Colonic mucosa (tissue), 4 donors: ENCODE results near the gene DGKA. TPM values are rescaled to one million over a fixed set of nuclear protein-coding genes. Genes with fewer than 3 reads are reported as not detected.
"Not testable (repeated sequence)": the region's sequence is repeated elsewhere in the genome, so short reads cannot be mapped to it uniquely, and the experiment has no call there.

Experiments
- DNase-seq: peaks from one replicate; pipeline ENCODE4 v3.0.0-alpha.2; 2020
- H3K27ac ChIP-seq: fragments of 200-600 bp; one replicate; pipeline ENCODE4 v1.8.0; 2021
- H3K27me3 ChIP-seq: fragments of 200-600 bp; one replicate; pipeline ENCODE4 v1.8.0; 2021
- H3K36me3 ChIP-seq: fragments of 200-600 bp; one replicate; pipeline ENCODE4 v1.8.0; 2021
- H3K4me1 ChIP-seq: fragments of 200-600 bp; one replicate; pipeline ENCODE4 v1.8.0; 2021; ENCODE audit warnings: mild to moderate bottlenecking
- H3K4me3 ChIP-seq: fragments of 200-600 bp; one replicate; pipeline ENCODE4 v1.8.0; 2021
- H3K9ac ChIP-seq, 2 donors: one replicate each; pipeline ENCODE4 v1.7.0; 2013; ENCODE audit warnings: control low read depth in 2 of 2, low read depth in 2 of 2, low read length in 2 of 2
- H3K9me3 ChIP-seq: fragments of 200-600 bp; one replicate; pipeline ENCODE4 v1.8.0; 2021
- CTCF ChIP-seq: fragments of 200-600 bp; IDR thresholded peaks from one replicate; pipeline ENCODE4 v1.8.0; 2022; ENCODE audit warnings: antibody characterized with exemption, mild to moderate bottlenecking
- intact Hi-C: fragments of 100-400 bp; cut with DNase I; formaldehyde crosslinking; loops from one replicate; pipeline ENCODE4 v1.14.1; 2022
- total RNA-seq, 2 donors: library from RNA; stranded (reverse); fragmentation: NEBNext Ultra II Directional in 1 of 2; extraction: Animal tissue kit (Norgen Biotek cat#: 25700) in 1 of 2; gene quantifications; one replicate each; pipeline ENCODE4 v1.2.1, GENCODE V29; 2021
- donor health status: healthy.
- donor health status: DM: no; HTN: no; CAD: no.
- donor health status: DM: no; HTN: no; CAD: no.

DGKA gene
- total RNA-seq, 2 donors from 2014 or later: 80.2 to 91.2 TPM

GRCh38 chr12:55996201-55996714 lies 65.3 kb downstream of the DGKA start:
- Histone ChIP-seq H3K27me3 (no peaks in the 10 kb centered on the region), H3K4me3 (peak overlapping the region; percentile 57), H3K4me1 (peaks cover 9% of the 10 kb centered on the region), H3K36me3 (peaks cover 12% of the 10 kb centered on the region), H3K9ac (peak overlapping the region; percentile 37 to 99), H3K27ac (peak overlapping the region; percentile 88), H3K9me3 (no peaks in the 10 kb centered on the region)
- TF ChIP-seq CTCF: peak; percentile 71
- DNase-seq: peak; percentile 72
- intact Hi-C loops: no loop called here

DNA sequence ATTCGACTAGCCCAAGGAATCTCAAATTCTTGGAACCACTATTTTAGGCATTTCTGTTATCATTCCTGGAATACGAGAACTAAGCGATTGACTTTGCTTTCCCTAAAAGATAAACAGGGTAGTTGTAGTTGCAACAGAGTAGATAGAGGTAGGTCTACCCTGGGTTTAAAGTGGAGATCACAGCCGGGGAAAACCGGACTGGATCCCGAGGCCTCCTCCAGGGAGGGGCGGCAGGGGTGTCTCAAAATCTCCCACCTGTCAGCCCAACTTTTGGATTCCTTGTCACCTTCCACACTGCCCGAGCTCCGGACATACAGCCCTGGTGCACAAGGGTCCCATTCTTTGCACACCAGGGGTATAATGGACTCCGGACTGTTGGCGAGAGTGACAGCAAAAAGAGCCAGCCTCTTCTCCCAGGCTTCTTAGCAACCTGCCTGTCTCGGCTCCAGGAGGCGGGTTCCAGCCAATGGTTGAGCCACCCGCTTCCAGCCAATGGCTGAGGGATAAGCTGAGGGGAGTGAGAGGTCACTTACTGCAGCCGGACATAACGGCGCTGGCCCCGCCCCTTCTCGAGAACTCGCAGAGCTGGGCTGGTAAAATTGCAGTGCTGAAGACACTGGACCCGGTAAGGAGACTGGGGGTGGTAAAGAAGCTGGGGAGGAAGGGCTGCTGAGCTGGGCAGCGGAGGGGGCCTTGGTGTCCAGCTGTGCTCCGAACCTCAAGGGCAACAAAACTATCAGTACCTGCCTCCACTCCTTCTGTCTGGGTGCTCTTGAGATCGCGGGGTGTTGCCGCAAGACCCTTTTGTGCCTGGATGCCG lies 66.0 kb downstream of the DGKA start, which contains the start of gene SUOX:
Gene SUOX (plus strand): TSS at position 562 of the 820 bp plus-strand sequence. CDS start 4,946 bp downstream, outside the sequence.
- H3K4me3 ChIP-seq: peak within 1 kb of the TSS; percentile 57
- peaks cover 9% of the 10 kb centered on the region for H3K4me1 ChIP-seq
- peak; percentile 97 for DNase-seq
- H3K9ac ChIP-seq: peak within 1 kb of the TSS; percentile 92 to 99
- no peak for TF ChIP-seq CTCF
- intact Hi-C loops: no loop called here
- H3K9me3 ChIP-seq: no peaks in the 10 kb centered on the region
- no peaks in the 10 kb centered on the region for H3K27me3 ChIP-seq
- H3K27ac ChIP-seq: peak within 1 kb of the TSS; percentile 88
- H3K36me3 ChIP-seq: peaks cover 5% of the 10 kb centered on the region

- peak overlapping the region; percentile 92 to 99 for H3K9ac ChIP-seq
- H3K27ac ChIP-seq: peak overlapping the region; percentile 88
- H3K36me3 ChIP-seq: no peaks in the 10 kb centered on the region
- no peak for TF ChIP-seq CTCF
- no peaks in the 10 kb centered on the region for H3K9me3 ChIP-seq
- peaks cover 9% of the 10 kb centered on the region for H3K4me1 ChIP-seq
- intact Hi-C loops: no loop called here
- DNase-seq: peak; percentile 54
- peak overlapping the region; percentile 57 for H3K4me3 ChIP-seq
- no peaks in the 10 kb centered on the region for H3K27me3 ChIP-seq
These were observed 66.5 kb downstream of the DGKA start for GRCh38 chr12:55997535-55997859.

DNA sequence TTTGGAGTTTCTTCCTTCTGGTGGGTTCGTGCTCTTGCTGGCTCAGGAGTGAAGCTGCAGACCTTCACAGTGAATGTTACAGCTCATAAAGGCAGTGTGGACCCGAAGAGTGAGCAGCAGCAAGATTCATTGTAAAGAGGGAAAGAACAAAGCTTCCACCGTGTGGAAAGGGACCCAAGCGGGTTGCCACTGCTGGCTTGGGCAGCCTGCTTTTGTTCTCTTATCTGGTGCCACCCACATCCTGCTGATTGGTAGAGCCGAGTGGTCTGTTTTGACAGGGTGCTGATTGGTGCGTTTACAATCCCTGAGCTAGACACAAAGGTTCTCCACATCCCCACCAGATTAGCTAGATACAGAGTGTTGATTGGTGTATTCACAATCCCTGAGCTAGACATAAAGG lies 68.6 kb downstream of the DGKA start:
- DNase-seq, H3K4me1 ChIP-seq, H3K9ac ChIP-seq, H3K27me3 ChIP-seq, intact Hi-C loops, H3K9me3 ChIP-seq, H3K36me3 ChIP-seq, H3K27ac ChIP-seq, H3K4me3 ChIP-seq: not testable (repeated sequence)

- H3K4me1 ChIP-seq, H3K9me3 ChIP-seq, H3K36me3 ChIP-seq, H3K27me3 ChIP-seq, DNase-seq, H3K27ac ChIP-seq, H3K4me3 ChIP-seq, intact Hi-C loops: not testable (repeated sequence)
- peak overlapping the region in 1 of 2 donors; percentile 9 for H3K9ac ChIP-seq
These were observed 69.1 kb downstream of the DGKA start for GRCh38 chr12:55999999-56000540.

- intact Hi-C loops: no loop called here
- no peaks in the 10 kb centered on the region for H3K36me3 ChIP-seq
These were observed 70.6 kb downstream of the DGKA start for GRCh38 chr12:56001487-56002100.

GRCh38 chr12:56003376-56003775 lies 72.4 kb downstream of the DGKA start:
- DNase-seq, H3K9ac ChIP-seq, intact Hi-C loops, H3K9me3 ChIP-seq, H3K36me3 ChIP-seq, H3K4me1 ChIP-seq, H3K27ac ChIP-seq, H3K4me3 ChIP-seq, H3K27me3 ChIP-seq: not testable (repeated sequence)

More at GRCh38 chr12:56001487-56002100, 70.6 kb downstream of the DGKA start:
- H3K4me3 ChIP-seq: no peak overlapping the region
- no peak for TF ChIP-seq CTCF
- H3K27ac ChIP-seq: peak overlapping the region; percentile 46
- peaks cover 9% of the 10 kb centered on the region for H3K4me1 ChIP-seq
- H3K27me3 ChIP-seq: no peaks in the 10 kb centered on the region
- H3K9me3 ChIP-seq: no peaks in the 10 kb centered on the region
- DNase-seq: peak; percentile 37
- no peak overlapping the region for H3K9ac ChIP-seq
